Activated B cell treated with CpG ODN at 0.5 μM for 24 hours (primary cell): ENCODE measurements around the gene TECPR2. TPM values are rescaled to one million over a fixed set of nuclear protein-coding genes. Genes with fewer than 3 reads are reported as not detected.
A peak's percentile ranks its signal among the peaks of the same experiment; 100 is the strongest.

Source experiments
- ATAC-seq: fragments of 200-7000 bp; cut with Tn5 transposase; one replicate; pipeline ENCODE4 v1.10.0; 2021; ENCODE audit warnings: low read depth, mild to moderate bottlenecking, moderate library complexity
- CTCF ChIA-PET: fragments of 350-600 bp; sonication (Branson Sonifier 250); formaldehyde crosslinking; loops from one replicate; lab custom pipeline; 2021; ENCODE audit warnings: antibody characterized with exemption; lab: Charles Lee
- POLR2A ChIA-PET: fragments of 350-600 bp; sonication (Branson Sonifier 250); formaldehyde crosslinking; loops from one replicate; lab custom pipeline; 2021; ENCODE audit warnings: antibody characterized with exemption; lab: Charles Lee
- DNase-seq: peaks from one replicate; pipeline ENCODE4 v3.0.0; 2022
- H3K27ac Mint-ChIP-seq: one replicate; pipeline ENCODE4 v1.8.0; 2020; ENCODE audit warnings: mixed read lengths
- H3K27me3 Mint-ChIP-seq: one replicate; pipeline ENCODE4 v1.8.0; 2021; ENCODE audit warnings: mixed read lengths
- H3K36me3 Mint-ChIP-seq: one replicate; pipeline ENCODE4 v1.8.0; 2021; ENCODE audit warnings: low read depth, mixed read lengths
- H3K4me1 Mint-ChIP-seq: one replicate; pipeline ENCODE4 v1.8.0; 2021; ENCODE audit warnings: mixed read lengths
- H3K4me3 Mint-ChIP-seq: one replicate; pipeline ENCODE4 v1.8.0; 2020; ENCODE audit warnings: mild to moderate bottlenecking, mixed read lengths
- H3K9me3 Mint-ChIP-seq: one replicate; pipeline ENCODE4 v1.8.0; 2020; ENCODE audit warnings: mixed read lengths
- CTCF ChIP-seq: fragments of 200-600 bp; IDR thresholded peaks from one replicate; pipeline ENCODE4 v1.8.0; 2022; ENCODE audit warnings: antibody characterized with exemption, mild to moderate bottlenecking
- intact Hi-C: fragments of 100-400 bp; cut with micrococcal nuclease; formaldehyde crosslinking; loops from one replicate; pipeline ENCODE4 v1.15.1; 2024
- total RNA-seq: library from RNA; stranded (reverse); gene quantifications from 2 replicates; pipeline ENCODE4 v1.2.3, GENCODE V29; 2022

Gene TECPR2
- total RNA-seq, result 9.9 and 11.8 TPM in 2 replicates

- Mint-ChIP-seq H3K36me3 (peaks cover 32% of the 10 kb centered on the region), H3K4me1 (peaks cover 35% of the 10 kb centered on the region), H3K27ac (peak within 1 kb of the TSS; percentile 97), H3K9me3 (no peaks in the 10 kb centered on the region), H3K27me3 (no peaks in the 10 kb centered on the region), H3K4me3 (no peak within 1 kb of the TSS)
- POLR2A ChIA-PET, result interaction anchor here (0.6 to 2.2 kb wide), 7 partner anchors 9 to 971 kb away, joined by 3 to 28 read pairs (median 5); partner anchors contain the start of genes ANKRD9, EIF5 and ZNF839
- CTCF ChIA-PET, result interaction anchor here (1.3 kb wide), 1 partner anchor 49 kb away, joined by 3 read pairs; no protein-coding TSS in a partner anchor
- no peak for TF ChIP-seq CTCF
- ATAC-seq (peak; percentile 82), DNase-seq (peak; percentile 92)
- intact Hi-C loops, result loop anchor here (1.0 to 10.0 kb wide), 9 partner anchors 43 to 692 kb away; partner anchors contain the start of genes ANKRD9, CDC42BPB, DYNC1H1 and HSP90AA1
Observed at GRCh38 chr14:102362545-102363181, at the start of gene TECPR2, which contains the start of gene CINP. Gene TECPR2 (plus strand): TSS chr14:102362941. CDS start chr14:102376722, 13,781 bp downstream. Gene CINP (minus strand): TSS chr14:102362890. CDS start chr14:102362851, 39 bp downstream.

- H3K9me3 Mint-ChIP-seq, result no peaks in the 10 kb centered on the region
- peak; percentile 98 for TF ChIP-seq CTCF
- H3K4me1 Mint-ChIP-seq, result peaks cover 49% of the 10 kb centered on the region
- peak; percentile 70 for ATAC-seq
- ChIA-PET CTCF (interaction anchor here (0.5 to 3.2 kb wide), 23 partner anchors 8 to 608 kb away, joined by 3 to 20 read pairs (median 4); partner anchors contain the start of gene MOK), POLR2A (interaction anchor here (0.7 to 4.5 kb wide), 5 partner anchors 10 to 607 kb away, joined by 3 to 26 read pairs (median 4); partner anchors contain the start of gene MOK)
- H3K36me3 Mint-ChIP-seq, result peaks cover 9% of the 10 kb centered on the region
- peak; percentile 78 for DNase-seq
- intact Hi-C loops, result loop anchor here (1.0 to 10.0 kb wide), 11 partner anchors 9 to 1937 kb away; partner anchors contain the start of genes EIF5, HSP90AA1, MOK and TRAF3
- no peaks in the 10 kb centered on the region for H3K27me3 Mint-ChIP-seq
- peak overlapping the region; percentile 88 for H3K4me3 Mint-ChIP-seq
- peak overlapping the region; percentile 73 for H3K27ac Mint-ChIP-seq
Observed at GRCh38 chr14:102314242-102315011, 48.3 kb upstream of the TECPR2 start.

DNA sequence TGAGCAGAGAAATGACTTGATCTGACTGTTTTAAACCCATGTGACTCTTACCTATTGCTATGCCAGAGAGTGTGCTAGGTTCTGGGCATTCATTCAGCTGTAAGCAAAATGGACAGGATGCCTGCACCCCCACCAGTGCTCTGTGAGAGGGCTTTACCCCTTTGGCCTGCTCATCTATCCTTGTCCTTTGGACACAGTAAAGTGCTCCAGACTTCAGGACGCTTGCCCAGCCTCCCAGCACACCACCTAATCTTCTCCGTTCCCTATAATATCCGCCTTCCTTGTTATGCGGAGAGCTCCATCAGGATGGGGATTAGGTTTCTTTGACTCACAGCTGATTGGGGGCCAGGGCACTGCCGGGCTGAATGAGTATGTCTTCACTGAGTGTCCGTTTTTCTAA lies 47.6 kb upstream of the TECPR2 start:
- peaks cover 51% of the 10 kb centered on the region for H3K4me1 Mint-ChIP-seq
- peak overlapping the region; percentile 88 for H3K4me3 Mint-ChIP-seq
- H3K27me3 Mint-ChIP-seq, result no peaks in the 10 kb centered on the region
- ATAC-seq (no peak), DNase-seq (no peak)
- ChIA-PET CTCF (interaction anchor here (1.4 to 3.2 kb wide), 9 partner anchors 11 to 608 kb away, joined by 3 to 20 read pairs (median 11); partner anchors contain the start of gene MOK), POLR2A (interaction anchor here (0.7 to 4.5 kb wide), 3 partner anchors 10 to 354 kb away, joined by 3 to 26 read pairs (median 3); partner anchors contain the start of gene MOK)
- H3K9me3 Mint-ChIP-seq, result no peaks in the 10 kb centered on the region
- TF ChIP-seq CTCF, result no peak
- peaks cover 10% of the 10 kb centered on the region for H3K36me3 Mint-ChIP-seq
- H3K27ac Mint-ChIP-seq, result no peak overlapping the region
- intact Hi-C loops, result loop anchor here (5.0 to 10.0 kb wide), 4 partner anchors 93 to 1938 kb away; partner anchors contain the start of genes EIF5, TRAF3 and WDR25

DNA sequence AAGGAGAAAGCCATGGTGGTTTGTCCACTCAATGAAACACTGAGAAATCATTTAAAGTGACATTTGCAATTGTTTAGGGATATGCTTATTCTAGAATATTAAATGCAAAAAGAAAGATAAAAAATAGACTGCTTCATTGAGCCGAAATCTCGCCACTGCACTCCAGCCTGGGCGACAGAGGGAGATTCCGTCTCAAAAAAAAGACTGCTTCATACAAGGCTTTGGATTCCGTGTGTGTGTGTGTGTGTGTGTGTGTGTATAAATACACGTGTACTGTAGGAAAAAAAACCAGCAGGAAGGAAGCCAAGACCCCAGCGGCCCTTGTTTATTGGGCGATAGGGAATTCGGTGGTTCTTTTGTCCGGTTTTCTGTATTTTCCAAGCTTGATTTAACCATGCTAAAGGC lies 46.4 kb upstream of the TECPR2 start:
- POLR2A ChIA-PET, result interaction anchor here (0.5 to 4.5 kb wide), 23 partner anchors 12 to 1399 kb away, joined by 3 to 28 read pairs (median 4); partner anchors contain the start of genes CINP, EIF5, MOK and TECPR2
- Mint-ChIP-seq H3K27me3 (no peaks in the 10 kb centered on the region), H3K4me1 (peaks cover 61% of the 10 kb centered on the region), H3K9me3 (no peaks in the 10 kb centered on the region), H3K36me3 (peaks cover 10% of the 10 kb centered on the region), H3K4me3 (peak overlapping the region; percentile 96), H3K27ac (peak overlapping the region; percentile 89)
- DNase-seq, result no peak
- CTCF ChIA-PET, result interaction anchor here (0.6 to 1.4 kb wide), 7 partner anchors 11 to 609 kb away, joined by 3 to 7 read pairs (median 3); partner anchors contain the start of gene MOK
- no peak for ATAC-seq
- intact Hi-C loops, result loop anchor here (1.0 to 10.0 kb wide), 6 partner anchors 94 to 1939 kb away; partner anchors contain the start of genes EIF5, TRAF3 and WDR25
- TF ChIP-seq CTCF, result no peak
